Central memory CD4-positive, alpha-beta T cell (primary cell): ENCODE data around the gene ABCG1.
"Not testable (repeated sequence)": the region's sequence is repeated elsewhere in the genome, so short reads cannot be mapped to it uniquely, and the experiment has no call there.

ENCODE experiments used
- DNase-seq: peaks from one replicate; pipeline ENCODE4 v3.0.0; 2022

The ABCG1 gene

DNA sequence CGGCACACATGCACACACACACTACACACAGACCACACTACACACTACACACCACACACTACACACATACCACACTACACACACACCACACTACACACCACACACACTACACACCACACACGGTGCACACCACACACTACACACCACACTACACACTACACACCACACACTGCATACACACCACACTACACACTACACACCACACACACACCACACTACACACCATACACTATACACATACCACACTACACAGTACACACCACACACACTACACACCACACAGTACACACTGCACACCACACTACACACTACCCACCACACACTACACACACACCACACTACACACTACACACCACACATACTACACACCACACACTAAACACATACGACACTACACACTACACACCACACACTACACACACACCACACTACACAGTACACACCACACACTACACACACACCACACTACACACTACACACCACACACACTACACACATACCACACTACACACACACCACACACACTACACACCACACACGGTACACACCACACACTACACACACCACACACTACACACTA is 73.7 kb downstream of the ABCG1 start:
- DNase-seq = not testable (repeated sequence)

DNA sequence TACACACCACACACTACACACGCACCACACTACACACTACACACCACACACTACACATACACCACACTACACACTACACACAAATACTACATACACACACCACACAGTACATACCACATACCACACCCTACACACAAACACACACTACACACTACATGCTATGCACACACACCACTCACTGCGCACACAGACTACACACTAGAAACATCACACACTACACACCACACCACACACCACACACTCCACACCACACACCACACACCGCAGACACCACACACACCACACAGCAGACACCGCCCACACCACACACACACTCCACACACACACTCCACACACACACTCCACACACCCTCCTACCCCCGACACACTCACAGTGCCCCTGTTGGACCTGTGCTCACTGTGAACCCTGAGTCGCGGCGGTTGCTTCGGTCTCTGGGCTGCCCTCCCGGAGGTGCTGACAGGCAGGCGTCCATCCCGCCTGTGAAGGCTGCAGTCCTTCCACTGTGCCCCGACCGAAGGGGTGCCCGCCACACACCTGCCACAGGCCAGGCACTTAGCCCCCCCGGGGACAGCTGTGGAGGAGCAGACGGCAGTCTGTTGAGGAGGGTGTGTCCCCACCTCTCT is 74.8 kb downstream of the ABCG1 start:
- DNase-seq = no peak

DNA sequence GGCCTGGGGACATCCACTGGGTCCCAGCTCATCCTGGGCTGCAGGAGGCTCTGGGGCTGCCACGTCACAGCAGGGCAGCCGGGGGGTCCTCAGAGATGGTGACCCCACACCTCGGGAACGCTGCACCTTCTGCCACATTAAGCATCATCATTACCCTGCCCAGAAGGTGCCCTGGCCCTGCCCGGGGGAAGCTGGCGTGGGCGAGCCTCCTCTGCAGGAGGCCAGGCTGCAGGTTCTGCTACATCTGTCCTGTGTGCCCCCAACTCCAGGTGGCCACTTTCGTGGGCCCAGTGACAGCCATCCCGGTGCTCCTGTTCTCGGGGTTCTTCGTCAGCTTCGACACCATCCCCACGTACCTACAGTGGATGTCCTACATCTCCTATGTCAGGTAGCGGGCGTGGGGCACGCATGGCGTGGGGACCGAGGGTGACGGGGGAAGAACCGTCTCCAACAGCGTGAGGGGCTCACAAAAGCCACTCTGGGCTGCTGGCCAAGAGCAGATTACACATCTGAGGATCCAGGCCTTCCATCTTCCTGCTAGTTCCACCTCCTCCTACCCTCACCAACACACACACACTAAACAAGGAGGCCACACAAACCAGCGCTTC is 75.4 kb downstream of the ABCG1 start:
- DNase-seq = no peak

DNA sequence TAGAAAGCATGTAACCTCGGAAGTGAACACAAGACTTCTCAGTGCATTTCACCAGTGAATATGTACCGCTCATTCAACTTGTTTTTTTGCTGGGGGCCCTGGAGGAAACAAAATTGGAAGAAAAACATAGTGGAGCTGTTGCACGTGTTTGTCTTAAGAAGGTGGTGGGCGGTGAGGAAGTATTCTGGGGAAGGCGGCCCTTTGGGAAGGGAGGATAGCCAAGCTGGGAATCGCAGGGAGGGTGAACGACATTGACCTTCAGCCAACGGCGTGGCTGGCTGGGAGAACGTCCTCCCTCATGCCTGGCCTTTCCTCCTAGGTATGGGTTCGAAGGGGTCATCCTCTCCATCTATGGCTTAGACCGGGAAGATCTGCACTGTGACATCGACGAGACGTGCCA is 76.9 kb downstream of the ABCG1 start:
- no peak for DNase-seq

DNA sequence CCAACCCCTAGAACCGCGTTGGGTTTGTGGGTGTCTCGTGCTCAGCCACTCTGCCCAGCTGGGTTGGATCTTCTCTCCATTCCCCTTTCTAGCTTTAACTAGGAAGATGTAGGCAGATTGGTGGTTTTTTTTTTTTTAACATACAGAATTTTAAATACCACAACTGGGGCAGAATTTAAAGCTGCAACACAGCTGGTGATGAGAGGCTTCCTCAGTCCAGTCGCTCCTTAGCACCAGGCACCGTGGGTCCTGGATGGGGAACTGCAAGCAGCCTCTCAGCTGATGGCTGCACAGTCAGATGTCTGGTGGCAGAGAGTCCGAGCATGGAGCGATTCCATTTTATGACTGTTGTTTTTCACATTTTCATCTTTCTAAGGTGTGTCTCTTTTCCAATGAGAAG is 77.6 kb downstream of the ABCG1 start:
- no peak for DNase-seq

DNA sequence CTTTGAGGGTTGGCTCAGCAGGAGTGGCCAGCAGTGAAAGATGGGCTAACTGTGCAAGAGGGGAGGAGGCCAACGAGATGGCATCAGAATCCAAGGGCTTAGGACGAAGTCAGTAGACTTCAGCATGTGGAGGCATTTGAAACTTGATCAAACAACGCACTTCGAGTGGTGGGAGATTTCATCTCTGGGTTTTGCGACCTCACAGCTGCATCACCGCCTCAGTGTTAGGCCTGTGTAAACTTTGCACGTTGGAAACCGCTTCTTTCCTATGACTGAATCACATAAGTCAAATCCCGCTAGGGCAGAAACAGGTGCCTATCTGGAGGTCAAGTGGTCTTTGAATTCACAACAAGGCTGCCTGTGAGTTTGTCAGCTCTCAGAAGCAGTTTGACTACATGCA is 78.4 kb downstream of the ABCG1 start:
- no peak for DNase-seq

DNA sequence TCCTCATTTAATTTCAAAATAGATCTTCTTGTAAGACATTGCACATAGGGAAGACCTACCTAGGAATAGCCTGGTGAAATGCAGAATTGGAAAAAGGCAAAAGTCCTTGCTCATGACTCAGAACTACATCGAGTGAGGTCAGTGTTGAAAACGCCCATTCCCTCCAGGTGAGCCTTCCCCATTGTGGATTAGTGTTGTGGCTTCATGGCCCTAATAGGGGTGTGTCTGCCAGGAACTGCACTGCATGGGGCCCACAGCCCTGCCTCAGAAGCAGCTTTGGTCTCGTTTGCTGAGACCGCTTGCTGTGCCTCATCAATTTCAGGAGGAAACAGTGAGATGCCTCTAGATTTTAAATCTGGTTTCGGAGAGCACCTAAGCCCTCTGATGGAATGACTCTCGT is 79.3 kb downstream of the ABCG1 start:
- no peak for DNase-seq

DNA sequence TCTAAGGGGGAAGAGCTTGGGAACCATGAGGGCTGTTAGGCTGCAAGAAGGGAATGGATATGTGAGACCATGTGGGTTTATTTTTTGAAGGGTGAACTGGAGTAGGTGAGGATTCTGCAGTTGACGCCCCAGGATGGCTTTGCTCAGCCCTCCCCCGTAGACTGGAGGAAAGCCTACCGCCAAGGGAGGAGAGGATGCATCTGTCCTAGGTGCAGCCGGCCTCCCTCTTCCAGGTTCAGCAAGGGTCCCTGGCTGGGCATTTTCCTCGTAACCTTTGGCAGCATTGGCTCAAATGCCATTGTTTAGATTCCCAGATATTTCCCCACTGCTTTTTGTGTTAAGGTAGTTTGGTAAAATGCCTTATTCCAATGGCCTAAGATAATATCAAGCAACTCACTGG is 79.7 kb downstream of the ABCG1 start:
- DNase-seq = no peak

DNA sequence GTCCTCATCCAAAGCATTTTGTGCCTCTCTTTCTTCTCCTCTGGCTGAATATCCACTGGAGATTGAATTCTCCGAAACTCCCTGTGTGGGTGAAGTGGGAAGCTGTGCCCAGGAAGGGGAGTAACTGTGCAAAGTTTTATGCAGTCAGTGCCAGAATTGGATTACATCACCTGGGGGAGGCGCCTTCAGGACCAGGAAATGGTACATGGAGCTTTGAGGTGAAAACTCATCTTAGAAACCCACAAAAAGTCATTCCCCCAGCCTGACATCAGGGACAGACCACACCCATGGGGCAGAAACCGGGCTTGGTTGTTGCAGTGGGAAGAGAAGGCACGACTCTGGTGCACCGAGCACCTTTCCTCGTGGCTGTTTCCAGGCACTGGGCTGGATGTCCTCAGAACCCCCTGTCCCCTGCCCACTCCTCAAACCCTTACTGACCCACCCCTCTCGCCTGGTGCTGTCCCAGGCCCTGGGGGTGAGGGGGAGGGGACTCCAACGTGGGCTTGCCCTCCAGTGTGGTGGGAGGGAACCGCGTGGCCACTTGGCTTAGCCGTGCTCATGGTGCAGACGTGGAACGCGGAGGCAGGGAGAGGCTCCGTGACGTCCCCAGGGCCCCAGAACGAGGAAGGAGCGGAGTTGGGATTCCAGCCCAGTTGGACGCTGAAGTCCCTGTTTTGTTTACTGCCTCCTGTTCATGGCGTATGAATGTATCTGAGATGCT is 80.5 kb downstream of the ABCG1 start:
- no peak for DNase-seq

DNA sequence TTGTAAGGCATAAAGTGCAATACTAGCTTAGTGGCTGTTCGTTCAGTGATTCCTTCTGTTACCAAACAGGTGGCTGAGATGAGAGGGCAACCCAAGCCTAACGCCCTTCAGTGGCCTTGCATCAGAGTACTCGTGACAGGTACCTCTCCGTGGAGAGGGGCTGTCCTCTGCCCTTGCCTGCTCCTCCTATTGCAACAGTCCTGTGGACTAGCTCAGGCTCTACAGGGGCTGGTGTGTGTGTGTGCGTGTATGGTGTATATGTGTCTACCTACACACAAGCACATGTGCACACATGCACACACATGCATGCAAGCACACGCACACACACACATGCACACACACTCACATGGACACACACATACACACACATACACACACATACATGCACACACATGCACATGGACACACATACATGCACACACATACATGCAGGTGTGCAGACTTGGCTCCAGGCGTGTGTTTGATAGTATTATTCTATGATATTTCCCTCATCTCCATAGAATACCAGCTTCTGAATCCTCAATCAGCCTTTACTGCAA is 81.2 kb downstream of the ABCG1 start:
- no peak for DNase-seq

DNA sequence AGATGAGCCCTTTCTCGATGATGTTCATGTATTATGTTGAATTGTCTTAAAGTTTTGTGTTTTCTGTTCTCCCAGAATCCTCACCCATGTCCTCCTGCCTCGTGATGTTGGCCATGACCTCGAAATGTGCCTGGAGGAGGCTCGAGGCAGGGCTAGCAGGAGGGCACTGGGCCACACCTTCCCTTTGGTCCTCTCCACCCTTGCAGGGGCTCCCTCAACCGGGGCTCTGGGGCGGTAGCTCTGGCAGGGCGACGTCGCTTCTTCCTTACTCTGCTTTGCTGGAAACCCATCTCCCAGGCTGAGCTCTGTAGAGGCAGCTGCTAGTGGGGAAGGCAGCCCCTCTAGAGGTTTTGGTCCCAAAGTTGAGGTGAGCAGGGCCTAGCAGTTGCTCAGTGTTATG is 82.0 kb downstream of the ABCG1 start:
- no peak for DNase-seq

DNA sequence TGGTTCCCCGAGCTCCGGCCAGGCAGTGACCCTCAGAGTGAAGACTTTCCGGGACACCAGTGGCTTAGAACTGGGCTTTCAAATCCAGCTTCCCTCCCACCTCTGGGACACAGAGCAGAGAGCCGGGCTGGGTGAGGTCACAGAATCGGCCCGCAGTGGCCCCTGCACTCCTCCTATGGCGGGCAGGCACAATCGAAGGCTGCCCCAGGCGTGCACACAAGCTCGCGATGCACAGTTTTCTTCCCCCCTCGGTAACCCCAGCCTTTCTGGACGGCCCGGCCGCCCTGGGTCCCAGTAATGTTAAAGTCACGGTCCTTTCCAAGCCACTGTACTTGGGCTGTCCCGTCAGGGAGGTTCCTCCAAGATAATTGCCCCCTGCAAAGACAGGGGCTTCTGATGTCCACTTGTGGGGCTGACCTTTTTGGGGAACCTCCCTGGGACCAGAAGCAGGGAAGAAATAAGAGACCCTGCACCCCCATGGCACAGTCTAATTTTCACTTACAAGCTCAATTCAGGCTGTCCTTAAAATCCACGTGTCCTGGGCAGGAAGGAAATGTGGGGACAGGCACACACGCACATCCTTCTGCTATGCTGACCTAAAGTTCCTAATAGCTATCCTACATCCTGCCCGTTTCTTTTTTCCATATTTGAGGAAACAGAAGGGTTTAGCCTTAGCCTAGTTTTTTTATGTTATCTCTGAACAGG is 82.6 kb downstream of the ABCG1 start:
- DNase-seq = no peak

DNA sequence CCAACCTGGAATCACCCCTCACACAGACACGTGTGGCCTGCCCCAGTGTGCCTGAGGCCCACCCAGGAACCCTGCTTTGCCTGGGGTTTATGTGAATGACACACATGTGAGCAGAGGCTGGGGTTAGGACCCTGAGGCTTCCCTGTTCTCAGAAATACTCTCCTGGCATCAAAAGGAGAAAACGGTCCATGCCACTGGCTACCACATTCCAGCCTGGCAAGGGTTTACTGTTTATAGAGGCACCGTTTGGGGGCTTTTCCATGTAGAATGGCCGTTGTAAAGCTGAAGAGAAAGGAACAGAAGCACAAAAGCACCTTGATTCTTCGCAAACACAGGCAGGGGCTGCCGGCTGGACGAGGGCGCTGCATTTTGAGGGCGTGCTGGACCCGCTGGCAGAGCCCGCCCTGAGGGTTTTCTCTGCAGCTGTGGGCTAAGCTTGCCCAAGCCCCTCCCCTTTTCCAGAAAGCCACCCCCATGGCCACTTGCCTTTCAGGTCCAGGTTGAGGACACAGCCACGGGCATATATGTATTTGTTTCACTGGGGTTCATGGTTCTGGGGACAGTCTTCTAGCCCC is 83.2 kb downstream of the ABCG1 start:
- DNase-seq = no peak

DNA sequence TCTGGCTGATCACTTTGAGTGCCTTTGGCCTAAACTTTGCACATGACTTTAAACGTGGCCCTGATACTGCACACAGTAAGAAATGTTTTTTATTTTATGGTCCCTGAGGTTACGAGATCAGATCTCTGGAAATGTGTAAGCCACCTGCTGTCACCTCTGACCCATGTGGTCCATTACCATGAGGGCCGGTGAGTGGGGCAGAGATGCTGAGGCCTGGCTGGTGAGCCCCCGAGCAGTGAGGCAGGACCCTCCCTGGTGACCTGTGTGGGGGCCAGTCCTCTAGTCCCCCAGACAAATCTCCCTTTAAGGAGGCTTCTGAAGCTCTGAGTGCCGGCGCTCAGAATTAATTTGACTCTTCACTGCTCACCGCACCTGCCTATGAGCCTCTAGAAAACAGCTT is 83.9 kb downstream of the ABCG1 start:
- DNase-seq = no peak

DNA sequence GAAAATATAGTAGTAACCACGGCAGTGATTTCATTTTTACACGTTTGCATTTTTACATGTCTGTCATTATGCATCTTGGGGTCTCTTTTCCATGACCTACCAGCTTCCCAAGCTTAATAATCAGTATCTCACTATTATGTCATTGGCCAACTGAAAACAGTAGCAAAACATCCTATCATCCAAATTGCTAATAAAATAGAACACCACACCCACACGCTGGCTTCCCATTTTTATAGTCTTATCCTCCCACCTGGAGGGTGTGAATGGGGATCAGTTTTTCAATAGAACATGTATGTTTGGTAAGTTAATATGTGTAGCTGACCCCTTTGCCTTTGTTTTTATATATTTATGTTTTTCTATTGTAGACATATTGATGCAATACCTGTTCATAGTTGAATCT is 84.5 kb downstream of the ABCG1 start:
- DNase-seq = no peak

DNA sequence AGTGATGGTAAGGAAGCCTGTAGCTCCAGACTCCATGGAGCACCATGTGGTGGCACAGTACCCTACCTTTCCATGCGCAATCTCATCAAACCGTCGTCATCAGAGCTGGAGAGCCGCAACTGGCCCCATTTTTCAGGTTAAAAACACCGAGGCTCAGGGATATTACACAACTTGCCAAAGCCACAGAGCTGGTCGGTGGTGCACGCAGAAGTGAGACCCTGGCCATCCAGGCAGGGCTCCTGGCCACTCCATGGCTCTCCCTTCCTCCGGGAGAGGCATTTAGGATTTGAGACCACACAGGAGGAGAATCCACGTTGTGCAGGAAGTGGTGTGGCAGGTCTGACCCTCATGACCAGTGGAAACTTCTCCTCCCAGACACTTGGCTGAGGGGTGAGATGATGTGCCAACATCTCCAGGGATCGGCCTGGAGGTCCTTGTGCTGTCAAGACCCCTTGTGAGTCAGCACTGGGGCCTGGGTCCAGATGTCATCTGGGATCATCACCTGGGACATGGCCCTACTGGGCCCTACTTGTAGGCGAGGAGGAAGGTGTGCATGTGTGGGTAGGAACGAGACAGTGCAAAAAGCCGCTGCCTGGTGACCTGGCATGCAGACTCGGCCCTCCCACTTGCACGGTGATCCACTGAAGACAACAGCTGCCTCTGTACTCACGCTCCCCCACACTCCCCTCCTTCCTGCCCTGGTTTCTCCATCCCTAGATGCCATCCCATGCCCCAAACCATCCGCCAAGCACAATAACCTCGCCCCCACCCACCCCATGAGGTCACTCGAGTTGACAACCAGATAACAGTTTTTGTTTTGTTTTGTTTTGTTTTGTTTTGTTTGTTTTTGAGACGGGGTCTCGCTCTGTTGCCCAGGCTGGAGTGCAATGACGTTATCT is 85.9 kb downstream of the ABCG1 start:
- no peak for DNase-seq

DNA sequence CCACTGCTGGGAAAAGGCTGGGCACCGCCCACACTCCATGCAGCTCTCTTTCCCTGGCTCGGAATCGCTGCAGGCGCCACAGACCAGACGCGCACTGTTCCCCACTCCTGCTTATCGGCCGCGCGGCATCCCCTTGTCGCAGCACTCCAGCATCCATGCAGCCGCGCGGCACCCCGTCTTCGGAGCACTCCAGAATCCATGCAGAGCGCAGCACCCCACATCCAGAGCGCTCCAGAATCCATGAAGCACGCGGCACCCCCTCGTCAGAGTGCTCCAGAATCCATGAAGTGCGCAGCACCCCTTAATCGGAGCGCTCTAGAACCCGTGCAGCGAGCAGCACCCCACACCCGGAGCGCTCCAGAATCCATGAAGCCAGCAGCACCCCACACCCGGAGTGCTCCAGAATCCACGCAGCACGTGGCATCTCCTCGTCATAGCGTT is 86.8 kb downstream of the ABCG1 start:
- no peak for DNase-seq

DNA sequence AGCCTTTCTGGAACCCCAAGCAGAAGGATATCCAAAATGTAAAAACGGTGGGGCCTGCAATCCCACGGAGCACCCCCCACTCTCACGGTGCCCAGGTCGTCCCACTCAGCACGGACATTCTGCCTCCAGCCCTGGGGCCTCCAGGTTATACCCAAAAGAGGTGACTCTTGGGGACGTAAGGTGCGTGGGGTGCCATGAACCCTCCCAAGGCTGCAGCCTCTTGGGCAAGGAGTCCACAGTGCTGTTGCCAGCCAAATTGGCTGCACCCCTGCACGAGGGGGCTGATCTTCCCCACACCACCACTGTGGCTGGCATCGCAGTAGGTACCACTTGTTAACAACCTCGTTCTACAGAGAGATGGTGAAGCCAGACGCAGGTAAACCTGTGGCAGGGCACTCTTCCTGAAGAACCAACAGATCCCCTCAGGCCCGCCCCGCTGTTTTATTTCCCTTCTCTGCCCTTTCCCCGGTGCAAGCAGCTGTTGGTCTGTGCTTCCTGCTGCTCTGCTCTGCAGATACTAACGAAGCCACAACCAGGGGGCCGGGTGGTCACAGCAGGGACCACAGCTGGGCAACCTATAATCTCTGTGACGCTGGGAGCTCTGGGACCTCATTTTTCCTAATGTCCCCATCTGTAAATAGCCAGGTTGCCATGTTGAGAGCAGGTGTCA is 87.6 kb downstream of the ABCG1 start:
- DNase-seq = no peak

DNA sequence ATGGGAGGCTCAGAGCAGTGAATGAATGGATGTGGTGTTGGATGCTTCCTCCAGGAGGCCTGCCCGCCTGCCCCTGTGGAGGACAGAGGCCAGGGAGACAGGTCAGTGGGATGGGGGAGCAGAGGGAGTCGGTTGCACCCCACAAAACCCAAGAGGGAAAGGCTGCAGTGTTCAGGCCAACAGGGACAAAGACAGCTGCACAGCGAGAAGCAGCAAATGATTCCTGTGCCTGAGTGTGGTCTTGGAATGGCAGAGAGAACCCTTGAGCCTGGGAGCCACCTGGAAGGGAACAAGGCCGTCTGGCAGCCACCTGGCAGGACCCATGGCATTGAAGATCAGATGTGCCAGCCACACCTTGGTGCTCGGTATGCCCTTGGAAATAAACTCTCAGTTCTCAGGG is 88.2 kb downstream of the ABCG1 start:
- no peak for DNase-seq

DNA sequence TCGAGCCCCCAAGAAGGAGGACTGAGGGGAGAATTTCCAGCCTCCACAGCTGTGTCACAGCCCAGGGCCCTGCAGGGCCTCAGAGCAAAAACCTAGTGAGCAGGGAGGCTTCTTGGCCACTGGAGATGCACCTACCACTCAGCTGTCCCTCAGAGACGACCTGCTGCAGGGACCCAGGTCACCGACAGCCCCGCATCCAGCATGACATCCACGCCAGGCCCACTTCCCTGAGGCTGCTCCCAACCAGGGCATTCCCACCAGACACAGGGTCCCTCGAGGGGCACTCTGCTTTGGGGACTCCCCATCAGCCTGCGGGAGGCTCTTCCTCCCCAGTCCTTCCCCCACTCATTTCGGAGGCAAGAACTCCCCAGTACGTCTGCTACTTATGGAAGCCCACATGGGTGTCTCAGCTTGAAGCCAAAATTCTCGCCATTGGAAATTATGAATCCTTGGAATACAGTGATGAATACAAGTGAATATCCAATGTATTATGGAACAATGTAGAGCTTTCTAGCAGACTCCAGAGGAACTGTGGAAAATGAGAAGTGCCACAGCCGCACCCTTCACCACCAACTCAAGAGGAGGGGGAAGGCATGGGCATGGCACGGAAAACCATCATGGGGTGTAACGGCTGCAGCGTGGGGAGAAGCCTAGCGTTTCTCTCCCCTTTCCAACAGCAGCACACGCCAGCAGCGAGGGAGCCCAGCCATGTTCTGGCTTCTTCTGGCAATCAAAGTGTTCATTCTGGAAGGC is 89.4 kb downstream of the ABCG1 start:
- DNase-seq = no peak
